Activated effector memory CD4-positive, alpha-beta T cell treated with Interleukin-2 at 50 U/mL for 16 hours (primary cell): Measurements from ENCODE around the gene SNX19.

Experiments
- DNase-seq: peaks from one replicate; pipeline ENCODE4 v3.0.0-alpha.2; 2020

The SNX19 gene

DNA sequence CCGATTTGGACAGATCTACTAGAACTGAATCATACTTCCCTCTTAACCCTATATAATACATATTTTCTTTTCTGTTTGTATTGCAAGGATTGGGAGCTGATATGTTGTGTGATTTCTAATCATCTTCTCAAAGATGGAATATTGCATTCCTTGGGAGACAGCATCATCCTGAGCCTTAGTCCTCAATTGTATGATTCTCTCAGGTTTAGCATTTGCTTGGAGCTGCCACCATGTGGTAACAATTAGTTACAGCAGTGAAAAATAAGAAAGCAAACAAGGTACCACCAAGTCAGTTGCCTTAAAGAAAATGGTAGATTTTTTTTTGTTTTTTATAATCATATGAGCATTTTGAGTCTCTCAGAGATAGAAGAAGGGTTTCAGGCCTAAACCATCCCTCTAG, 11.9 kb downstream of the SNX19 start:
- DNase-seq, result no peak

DNA sequence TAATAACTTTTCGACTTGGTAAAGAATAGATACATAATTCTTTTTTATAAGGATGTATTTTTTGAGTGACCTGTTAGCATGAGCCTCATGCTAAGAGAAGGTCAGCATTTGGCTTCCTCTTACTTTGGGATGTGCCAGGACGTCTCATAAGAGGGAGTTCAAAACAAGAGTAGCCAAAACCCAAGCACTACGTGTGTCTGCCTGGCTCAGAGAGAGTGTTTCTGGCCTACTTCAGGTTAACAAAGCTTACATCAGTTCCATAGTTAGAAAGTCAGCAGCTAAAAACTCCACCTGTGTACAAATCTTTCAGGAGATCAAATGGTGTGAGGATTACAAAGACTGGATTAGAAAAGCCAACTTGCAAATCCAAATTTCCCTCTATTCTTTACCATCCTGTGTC, 13.9 kb downstream of the SNX19 start:
- no peak for DNase-seq

DNA sequence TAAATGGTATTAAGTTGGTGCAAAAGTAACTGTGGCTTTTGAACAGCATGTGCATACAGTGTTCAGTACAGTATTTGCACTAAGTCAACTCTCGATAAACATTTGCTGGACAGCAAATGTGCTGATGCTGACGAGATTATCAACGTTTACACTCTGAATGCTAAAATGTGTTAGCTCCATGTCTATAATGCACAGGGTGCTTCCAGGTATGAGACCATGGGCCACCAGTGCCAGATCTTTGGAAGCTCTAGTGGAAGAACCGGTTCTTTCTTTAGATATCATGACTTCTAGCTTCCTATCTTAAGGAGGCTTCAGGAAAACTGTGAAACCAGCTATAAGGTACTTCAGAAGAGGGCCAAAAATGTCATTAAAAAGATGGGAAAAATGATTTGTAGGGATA, 17.2 kb downstream of the SNX19 start:
- no peak for DNase-seq

DNA sequence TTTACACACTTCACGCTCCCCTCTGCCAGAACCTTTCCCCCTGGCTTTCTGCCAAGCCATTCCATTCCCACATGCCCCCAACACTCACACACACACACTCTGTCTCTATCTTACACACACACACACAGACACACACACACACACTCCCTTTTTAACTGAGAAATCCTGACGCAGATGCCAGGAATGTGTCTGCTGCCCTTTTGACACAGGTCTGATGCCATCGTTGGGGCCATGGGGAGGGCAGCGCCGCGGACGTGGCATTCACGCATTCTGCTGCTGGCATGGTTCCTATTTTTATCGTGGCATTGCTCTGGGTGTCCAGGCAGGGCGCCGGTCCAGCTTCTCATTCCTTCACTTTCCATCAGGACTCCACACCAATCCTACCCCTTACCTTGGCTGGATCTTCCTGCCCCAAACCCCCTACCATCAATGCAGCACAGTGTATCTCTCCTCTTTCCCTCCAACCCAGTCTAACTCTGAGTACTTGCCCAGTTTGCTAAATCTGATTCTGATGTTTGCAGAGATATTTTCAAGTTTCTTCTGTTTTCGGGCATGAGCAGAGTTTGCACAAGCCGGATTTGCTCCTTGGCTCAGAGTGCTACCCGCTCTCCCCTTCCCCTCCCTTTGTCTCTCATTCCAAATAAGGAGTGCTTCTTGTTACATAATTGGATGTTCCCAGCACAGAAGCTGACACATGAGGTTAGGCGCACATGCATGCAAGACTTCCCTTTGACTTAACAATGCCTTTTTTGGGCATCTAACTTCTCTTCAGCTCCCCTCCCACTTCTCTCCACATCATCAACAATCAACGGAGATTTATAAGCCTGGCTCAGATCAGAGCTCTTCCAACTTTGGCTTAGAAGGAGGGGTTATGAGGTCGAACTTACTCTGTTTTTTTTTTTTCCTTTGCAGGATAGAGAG, 18.8 kb downstream of the SNX19 start:
- DNase-seq, result no peak

DNA sequence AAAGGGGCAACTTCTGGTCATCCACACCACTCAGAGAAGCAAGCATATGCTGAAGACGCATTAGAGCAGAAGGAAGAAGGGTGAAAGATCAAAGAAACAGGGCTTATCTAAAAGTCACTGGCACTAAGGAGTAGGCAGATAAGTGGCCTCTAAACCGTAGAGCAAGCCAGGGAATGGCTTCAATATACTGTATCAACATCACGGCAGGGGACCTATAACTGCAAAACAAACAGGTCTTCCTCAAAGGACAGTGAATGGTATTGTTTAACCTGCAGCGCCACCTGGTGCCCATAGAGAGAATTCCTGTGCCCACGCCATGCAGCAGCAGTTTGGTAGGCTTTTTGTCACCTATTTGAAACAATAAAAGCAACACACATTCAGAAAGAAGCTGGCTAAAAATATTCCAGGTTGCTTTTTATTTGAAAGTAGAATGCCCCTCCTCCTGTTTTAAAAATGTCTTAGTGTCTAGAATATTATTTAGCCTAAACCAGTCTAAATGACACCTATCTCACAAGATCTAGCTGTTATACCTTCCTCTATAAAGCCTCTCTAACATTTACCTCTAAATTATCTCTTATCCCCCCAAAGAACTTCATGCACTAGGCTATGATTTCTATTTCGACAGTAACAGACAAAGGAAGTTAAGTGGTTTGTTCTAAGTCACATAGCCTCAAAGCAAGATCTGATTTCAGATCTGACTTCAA, 21.8 kb downstream of the SNX19 start:
- DNase-seq, result peak; percentile 38

DNA sequence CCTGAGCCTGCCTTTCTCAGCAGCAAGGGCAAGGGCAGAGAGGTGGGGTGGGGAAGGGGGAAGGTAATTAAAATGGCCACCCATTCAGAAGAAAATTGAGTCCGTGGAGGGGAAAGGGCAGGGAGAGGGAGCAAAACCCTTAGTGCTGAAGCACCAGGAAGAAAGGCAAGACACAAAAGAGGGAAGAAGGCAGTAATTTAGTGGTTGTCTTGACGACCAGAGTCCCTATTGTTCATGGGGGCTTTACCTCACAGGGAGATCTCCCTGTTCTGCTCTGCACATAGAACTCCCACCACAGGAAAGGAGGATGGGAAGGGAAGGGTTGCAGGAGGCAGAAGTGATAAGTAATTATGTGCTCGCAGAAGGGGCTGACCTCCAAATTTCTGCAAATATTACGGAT, 23.4 kb downstream of the SNX19 start:
- DNase-seq, result no peak

DNA sequence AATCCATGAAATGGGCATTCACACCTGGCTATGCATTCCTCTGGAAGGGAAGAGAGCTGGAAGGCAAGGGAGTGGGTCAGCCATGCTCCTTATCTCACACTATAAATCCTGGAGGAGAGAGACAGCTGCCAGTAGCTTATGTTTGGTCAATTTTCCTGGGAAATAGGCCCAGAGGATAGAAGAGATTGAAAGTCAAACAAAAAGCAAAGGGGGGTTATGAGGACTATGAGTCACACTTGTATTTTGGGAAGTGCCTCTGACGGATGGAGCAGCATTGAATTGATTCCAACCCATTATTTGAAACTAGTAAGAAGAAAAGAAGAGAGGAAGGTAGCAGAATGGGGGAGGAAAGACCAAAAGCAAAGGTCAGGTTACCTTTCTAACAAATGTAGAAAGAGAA, 25.0 kb downstream of the SNX19 start:
- no peak for DNase-seq

DNA sequence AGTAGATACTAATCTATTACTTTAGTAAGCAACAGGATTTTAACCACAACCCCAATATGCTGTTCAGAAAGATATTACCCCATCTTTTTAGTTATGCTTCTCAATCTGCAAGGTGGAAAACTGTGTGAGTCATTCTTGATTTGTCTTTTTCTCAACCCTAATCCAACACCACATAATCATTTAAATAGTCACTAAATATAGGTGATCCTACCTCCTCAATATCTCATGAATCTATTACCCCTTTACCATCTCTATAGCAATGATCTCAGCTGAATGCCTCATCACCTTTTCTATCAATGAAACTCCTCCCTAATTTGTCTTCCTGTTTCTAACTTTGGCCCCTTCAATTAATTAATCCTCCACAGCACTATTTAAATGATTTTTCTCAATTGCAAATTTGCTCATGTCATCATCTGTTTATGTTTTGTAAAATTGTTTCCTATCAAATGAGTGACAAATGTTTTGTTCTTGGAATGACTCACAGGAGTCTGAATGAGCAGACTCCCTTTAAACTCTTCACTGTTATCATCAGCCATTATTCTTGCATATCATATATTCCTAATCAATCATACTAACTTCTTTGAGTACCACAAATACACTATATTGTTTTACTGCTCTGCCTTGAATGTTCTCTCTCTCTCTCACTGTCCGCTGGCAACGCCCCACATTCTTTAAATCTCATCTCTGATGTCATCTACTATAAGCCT, 26.1 kb downstream of the SNX19 start:
- DNase-seq, result no peak

DNA sequence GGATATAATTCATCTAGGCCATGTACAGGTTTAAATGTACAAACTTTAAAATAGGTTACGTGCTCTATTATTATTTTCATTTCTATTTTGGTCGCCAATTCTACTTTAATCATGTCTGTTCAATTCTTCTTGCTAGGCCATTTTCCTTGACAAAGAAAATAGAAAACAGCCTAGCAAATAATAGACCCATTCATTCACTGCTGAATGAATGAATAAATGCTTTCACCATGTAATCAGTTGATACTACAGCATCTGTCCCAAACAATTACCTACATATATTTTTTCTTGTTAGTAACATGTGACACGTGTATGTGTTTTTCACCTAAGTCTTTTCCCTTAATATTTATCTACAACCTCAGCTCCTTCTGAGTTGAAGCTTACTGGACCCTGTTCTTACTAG, 27.5 kb downstream of the SNX19 start:
- DNase-seq, result no peak

DNA sequence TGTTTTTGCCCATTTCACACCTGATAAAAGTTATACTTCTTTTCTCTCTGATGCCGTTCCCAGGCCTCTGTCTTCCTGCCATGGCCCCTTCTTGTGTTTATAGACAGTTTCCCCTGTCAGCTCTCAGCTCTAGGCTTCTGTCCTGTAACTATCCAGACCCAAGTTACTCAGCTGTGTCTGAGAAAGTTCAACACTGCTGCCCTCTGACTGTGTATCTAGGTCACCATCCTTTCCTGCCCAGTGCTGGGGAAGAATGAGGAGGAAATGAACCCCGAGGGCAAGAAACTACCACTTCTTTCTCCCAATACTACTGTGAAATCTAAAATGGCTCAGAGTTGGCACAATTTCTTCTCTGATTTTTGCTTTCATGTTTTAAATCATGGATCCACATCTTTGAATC, 29.6 kb downstream of the SNX19 start:
- no peak for DNase-seq

DNA sequence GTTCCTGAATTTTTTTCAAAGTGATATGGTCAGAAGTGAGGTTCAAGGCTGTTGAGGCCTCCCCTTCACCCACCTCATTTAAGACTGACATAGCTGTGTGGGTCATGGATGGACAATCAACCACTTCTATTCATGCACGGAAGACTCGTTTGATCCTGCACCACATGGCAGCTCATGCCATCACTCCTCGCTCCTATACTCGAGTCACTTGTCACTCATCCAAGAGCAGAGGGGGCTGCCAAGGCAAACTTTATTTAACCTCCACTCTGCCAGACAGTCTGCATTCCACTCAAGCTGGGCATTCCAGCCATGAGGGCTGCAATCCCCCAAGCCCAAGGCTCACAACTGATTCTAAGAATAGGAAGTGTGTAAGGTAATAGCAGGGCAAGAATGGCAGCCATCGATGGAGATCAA, 34.1 kb downstream of the SNX19 start:
- no peak for DNase-seq

DNA sequence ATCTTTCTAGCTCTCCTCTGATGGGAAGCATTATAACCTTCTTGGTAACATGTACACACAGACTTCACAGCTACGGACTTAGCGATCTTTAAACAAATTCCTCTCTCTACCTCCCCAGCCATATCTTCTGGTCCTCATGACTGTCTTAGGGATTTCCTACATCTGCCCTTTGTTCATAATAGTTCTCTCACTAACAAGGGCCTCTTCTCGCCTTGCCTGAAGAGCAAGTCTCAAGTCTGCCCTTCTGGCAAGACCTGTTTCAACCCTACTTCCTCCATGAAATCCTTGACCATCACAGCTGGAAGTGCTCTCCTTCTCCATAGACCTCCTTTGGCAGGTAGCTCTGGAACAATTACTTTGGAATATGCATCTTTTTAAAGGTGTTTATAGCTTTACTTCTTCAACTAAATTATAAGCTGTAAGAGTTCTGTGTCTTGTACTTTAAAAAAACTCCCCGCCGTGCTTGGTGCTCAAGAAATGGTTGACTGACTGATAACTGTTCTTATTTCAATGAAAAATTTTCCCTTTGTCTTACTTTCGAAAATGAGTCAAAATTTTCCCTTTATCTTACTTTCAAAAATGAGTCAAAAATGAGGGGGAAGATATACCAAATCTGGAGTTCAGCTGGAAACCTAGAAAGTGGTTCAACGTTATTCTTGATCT, 34.7 kb downstream of the SNX19 start:
- DNase-seq, result no peak

DNA sequence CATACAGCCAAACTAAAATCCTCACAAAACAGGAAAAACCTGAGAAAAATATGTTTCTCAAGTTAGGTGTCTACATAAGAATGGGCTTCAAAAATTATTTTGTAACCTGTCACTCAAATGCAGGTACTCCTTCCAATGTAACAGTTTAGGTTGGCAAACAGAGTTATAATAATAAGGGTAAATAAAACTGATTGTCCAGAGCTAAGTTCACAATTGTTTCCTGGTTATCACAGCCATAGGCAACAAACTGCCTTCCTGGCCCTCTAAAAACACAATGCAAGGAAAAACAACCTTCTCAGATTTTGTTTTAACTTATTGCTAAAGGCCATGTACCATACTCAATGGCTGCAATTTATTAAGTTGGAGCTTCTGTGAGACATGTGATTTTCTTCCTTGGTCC, 36.4 kb downstream of the SNX19 start:
- no peak for DNase-seq

DNA sequence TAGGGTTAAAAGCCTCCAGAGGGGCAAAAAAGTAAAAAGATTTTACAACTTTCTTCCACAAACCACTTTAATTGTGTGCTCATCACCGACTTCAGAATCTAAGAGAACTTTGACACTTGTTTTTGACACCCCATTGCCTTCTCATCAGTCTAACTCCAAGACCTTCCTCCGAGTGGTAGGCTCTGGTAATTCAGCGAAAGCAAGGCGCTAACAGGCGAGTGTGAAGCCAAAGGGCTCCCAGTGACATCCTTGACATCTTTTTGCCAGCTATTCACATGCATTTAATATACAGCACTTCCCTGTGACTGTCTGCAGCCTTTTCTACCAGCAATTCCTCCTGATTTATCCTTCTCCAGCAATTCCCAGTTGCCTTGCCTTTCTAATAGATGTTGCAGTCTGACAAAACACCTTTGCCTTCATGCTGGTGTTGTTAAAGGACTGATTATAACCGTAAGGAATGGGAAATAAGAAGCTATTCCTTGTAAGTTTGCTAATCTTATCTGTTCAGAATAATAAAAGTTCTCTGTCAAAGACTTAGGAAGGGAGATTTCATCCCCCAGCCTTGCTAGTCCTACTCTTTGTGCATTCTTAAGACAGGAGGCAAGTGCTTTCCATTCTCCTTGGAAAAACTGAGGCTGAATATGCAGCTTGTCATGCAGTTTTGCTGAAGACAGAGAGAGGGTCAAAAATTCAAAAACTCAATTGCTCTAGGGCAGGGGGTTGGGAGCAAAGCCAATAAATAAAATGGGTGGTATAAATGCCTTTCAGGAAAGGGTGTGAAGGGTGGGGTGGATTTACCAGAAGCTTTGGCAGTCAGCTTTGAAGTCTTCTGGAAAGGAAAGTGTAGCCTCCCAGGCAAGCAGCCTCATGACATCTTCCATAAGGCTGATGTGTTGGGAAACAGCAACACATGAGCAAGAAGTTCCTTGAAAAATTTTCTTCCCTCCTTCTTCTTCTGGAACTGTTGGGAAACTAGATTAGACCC, 39.1 kb downstream of the SNX19 start:
- no peak for DNase-seq

DNA sequence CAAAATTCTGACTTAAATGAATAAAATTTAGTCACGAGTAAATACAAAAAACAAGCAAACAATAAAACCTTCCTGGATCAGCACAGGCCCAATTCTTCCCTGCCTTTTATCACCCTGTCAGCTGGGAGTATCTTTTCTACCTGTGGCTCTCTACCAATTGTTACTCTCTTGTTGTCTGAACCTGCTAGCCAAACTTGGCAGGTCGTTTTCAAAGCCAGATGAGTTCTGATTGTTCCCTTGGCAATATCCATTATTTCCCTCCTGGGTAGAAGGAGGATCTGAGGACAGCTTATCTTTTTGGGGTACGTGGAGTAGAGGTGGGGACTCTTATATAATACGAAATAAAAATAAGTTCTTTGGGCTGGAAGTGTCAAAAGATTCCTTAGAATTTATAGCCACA, 40.2 kb downstream of the SNX19 start:
- no peak for DNase-seq

DNA sequence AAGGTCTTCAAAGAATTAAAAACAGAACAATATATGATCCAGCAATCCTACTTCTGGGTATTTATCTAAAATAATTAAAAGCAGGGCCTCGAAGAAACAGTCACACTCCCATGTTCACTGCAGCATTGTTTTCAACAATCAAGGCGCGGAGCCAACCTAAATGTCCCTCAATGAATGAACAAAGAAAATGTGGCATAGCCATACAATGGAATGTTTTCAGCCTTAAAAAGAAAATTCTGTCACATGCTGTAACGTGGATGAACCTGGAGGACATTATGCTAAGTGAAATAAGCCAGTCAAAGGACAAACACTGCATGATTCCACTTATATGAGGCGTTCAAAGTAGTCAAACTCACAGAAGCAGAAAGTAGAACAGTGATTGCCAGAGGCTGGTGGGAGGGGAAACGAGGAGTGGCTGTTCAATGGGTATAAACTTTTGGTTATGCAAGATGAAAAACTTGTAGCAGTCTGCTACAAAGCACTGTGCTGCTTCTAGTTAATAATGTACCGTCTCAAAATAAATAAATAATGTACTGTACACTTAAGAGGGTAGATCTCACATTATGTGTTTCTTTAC, 41.2 kb downstream of the SNX19 start:
- no peak for DNase-seq

DNA sequence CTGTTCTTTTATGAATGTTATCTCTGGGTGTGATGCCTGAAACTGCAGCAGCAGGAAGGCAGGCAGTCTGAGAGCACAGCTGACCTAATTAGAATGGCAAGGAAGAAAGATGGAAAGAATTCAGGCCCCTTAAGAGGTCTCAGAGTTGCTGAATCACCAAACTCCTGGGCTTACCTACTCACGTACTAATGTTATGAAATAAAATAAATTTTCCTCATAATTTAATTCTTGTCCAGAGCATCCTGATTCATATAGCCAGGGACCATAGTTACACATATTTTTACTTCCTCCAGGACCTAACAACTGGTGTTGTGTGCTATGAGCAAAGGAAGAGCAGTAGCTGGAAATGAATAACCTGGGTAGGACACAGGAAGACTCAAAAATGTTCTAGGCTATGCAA, 41.9 kb downstream of the SNX19 start:
- no peak for DNase-seq

DNA sequence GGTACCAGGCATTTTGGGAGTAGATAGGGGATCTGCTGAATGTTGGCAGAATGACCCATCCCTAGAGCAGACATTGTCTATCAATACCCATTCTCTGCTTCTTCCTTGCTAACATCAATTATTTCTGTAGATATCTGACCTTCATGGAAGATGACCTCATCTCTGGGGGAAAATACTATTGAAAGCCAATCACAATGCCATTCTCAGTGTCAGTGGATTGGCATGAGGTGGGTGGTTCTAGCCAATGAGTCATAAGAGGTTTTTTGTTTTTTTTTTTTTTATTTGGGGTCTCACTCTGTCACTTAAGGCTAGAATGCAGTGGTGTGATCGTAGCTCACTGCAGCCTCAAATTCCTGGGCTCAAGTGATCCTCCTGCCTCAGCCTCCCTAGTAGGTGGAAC, 42.5 kb downstream of the SNX19 start:
- DNase-seq, result no peak

DNA sequence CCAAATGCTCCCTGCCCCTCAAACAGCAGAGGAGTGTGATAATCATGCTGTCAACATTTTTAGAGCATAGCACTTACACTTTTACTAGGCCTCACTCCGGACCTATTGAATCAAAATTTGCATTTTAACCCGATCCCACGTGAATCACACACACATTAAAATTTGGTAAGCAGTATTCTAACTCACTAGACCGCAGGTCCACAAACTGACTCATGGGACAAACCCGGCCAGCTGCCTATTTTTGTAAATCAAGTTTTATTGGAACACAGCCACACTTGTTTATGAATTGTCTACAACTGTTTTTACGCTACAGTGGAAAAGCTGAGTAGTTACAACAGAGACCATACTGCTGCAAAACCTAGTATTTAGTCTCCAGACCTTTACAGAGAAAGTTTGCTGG, 43.3 kb downstream of the SNX19 start:
- DNase-seq, result no peak

DNA sequence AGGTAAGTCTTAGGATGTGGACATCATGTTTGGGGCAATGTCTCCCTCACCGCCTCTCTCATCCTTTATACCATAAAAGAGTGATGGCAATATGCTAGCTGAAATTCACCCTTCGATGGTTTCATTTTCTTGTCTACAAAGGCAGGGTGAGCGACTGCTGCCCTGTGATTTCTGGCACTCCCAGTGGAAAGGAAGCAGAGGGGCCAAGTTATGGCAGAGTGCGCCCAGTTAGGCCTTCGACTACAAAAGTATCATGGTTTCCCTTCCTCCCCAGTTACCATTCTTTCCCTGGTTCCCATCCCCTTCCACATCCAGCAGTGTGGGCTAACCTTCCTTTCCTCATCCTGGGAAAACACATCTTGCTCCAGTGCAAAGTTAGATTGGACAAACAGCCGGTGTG, 43.8 kb downstream of the SNX19 start:
- no peak for DNase-seq

DNA sequence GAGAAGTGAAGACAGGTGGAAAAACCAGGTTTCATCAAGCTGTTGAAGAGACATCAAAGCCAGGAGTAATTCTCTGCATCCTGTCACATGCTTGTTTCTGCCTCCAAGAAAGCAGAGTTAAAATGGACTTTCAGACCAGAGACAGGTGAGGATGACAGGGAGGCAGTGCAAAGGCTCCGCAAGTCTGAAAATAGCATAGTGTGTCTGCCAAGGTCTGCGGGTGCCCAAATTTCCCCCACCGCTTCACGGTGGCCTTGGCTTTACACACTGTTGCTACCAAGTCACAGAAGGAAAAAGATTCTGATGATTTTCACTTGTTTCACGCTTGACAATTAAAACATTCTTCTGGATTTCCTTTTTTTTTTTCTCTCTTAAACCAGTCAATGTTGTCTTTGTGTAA, 44.2 kb downstream of the SNX19 start:
- DNase-seq, result no peak

DNA sequence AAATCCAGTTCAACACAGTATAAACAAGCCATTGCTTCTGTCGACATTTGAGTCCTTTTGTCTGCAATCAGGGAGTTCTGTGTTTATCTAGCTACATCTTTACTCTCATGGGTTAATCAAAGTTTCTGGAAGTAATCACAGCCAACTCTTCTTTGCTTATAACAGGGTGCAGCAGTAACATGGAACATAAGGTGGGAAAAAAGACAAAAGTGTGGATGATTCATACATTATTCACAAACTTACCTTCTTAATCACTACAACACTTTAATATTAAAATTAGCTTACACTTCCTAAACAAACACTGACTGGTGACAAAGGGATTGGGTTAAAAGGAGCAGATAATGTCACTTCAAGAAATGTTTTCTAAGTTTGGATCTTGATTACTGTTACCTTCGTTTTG, 44.7 kb downstream of the SNX19 start:
- no peak for DNase-seq
